Left ventricle myocardium inferior (tissue), 1 donor: Measurements from ENCODE around the gene GSAP. TPM values are rescaled to one million over a fixed set of nuclear protein-coding genes. Genes with fewer than 3 reads are reported as not detected.

Source experiments
- DNase-seq: peaks from one replicate; pipeline ENCODE4 v3.0.0-alpha.2; 2020
- H3K27ac ChIP-seq: fragments of 200-600 bp; replicated peaks from 2 replicates; pipeline ENCODE4 v1.8.0; 2021
- H3K27me3 ChIP-seq: fragments of 200-600 bp; 2 replicates; pipeline ENCODE4 v1.8.0; 2021; ENCODE audit warnings: low read depth
- H3K36me3 ChIP-seq: fragments of 200-600 bp; 2 replicates; pipeline ENCODE4 v1.8.0; 2021
- H3K4me1 ChIP-seq: fragments of 200-600 bp; 2 replicates; pipeline ENCODE4 v1.8.0; 2021
- H3K4me3 ChIP-seq: fragments of 200-600 bp; 2 replicates; pipeline ENCODE4 v1.8.0; 2021; ENCODE audit warnings: mild to moderate bottlenecking, moderate library complexity
- H3K9me3 ChIP-seq: fragments of 200-600 bp; replicated peaks from 2 replicates; pipeline ENCODE4 v1.8.0; 2021
- intact Hi-C: fragments of 100-400 bp; cut with micrococcal nuclease; formaldehyde crosslinking; loops from one replicate; pipeline ENCODE4 v1.11.0; 2022
- total RNA-seq: library from RNA; stranded (reverse); fragmentation: NEBNext Ultra II Directional; extraction: Animal tissue kit (Norgen Biotek cat#: 25700); gene quantifications from one replicate; pipeline ENCODE4 v1.2.1, GENCODE V29; 2021
- TF ChIP-seq, protein P1 (sequence below): fragments of 200-600 bp; IDR thresholded peaks from 2 replicates; pipeline ENCODE4 v1.8.0; 2021; ENCODE audit warnings: antibody characterized with exemption, mild to moderate bottlenecking, borderline replicate concordance
- donor health status: DM: no; HTN: yes; CAD: no; lungs with severe emphysema.

Gene GSAP
- total RNA-seq, 1 donor from 2014 or later = 7.2 TPM

DNA sequence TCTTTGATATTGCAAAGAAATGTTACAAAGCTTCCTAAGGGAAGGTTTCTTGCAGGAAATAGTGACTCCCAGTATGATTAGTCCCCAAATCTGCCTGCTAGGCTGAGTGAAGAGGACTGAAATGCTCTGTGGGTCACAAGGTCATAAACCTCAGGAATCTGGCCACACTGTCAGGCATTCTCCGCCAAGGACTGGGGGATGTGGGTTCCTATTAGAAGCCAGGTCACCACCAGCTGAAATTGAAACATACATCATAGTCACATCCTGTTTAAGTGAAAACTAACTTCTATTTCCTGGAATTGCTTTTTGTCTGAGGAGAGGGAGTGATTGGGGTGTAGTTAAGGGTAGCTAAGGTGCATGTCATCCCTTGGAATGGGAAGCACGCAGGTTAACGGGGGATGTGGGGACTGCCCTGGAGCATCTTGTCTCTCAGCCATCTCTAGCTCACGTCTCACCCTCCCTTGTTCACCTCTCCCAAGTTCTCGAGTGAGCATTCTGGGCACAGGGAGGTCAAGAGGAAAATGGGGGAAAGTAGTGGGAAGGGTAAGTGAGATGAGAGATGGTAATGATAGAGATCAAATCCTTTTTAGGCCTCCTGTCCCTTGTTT is 12.0 kb upstream of the GSAP start:
- peaks cover 27% of the 10 kb centered on the region for H3K4me1 ChIP-seq
- H3K27me3 ChIP-seq = no peaks in the 10 kb centered on the region
- no peaks in the 10 kb centered on the region for H3K9me3 ChIP-seq
- H3K4me3 ChIP-seq = no peak overlapping the region
- intact Hi-C loops = no loop called here
- TF ChIP-seq, protein P1, sequence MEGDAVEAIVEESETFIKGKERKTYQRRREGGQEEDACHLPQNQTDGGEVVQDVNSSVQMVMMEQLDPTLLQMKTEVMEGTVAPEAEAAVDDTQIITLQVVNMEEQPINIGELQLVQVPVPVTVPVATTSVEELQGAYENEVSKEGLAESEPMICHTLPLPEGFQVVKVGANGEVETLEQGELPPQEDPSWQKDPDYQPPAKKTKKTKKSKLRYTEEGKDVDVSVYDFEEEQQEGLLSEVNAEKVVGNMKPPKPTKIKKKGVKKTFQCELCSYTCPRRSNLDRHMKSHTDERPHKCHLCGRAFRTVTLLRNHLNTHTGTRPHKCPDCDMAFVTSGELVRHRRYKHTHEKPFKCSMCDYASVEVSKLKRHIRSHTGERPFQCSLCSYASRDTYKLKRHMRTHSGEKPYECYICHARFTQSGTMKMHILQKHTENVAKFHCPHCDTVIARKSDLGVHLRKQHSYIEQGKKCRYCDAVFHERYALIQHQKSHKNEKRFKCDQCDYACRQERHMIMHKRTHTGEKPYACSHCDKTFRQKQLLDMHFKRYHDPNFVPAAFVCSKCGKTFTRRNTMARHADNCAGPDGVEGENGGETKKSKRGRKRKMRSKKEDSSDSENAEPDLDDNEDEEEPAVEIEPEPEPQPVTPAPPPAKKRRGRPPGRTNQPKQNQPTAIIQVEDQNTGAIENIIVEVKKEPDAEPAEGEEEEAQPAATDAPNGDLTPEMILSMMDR = no peak
- DNase-seq = no peak
- H3K27ac ChIP-seq = peak overlapping the region; percentile 6
- no peaks in the 10 kb centered on the region for H3K36me3 ChIP-seq

DNA sequence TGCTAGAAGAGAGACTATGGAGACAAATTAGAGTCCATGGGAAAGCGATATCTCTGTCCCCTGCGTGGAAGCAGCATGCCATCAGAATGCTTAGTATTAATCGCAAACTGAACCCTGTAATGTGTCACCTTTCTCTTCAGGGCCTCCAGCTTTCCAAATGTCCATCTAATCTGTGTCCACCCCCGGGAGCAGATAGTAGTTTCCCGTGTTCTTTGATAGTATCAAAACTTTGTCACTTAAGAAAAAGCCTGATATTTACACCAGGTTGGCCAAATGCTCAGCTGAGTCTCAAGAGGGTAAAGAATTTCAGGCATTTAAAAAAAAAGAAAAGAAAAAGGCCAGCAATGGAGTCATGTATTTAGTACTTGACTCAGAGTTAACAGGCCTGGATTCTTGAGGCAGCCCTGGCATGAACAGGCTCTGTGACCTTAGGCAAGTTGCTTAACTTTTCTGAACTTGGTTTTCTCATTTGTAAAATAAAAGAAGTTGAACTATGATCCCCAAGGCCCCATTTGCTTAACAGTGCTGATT is 10.4 kb upstream of the GSAP start:
- H3K27ac ChIP-seq = peak overlapping the region; percentile 52
- TF ChIP-seq, protein P1 = no peak
- H3K9me3 ChIP-seq = no peaks in the 10 kb centered on the region
- H3K27me3 ChIP-seq = no peaks in the 10 kb centered on the region
- DNase-seq = no peak
- H3K36me3 ChIP-seq = no peaks in the 10 kb centered on the region
- intact Hi-C loops = no loop called here
- peaks cover 27% of the 10 kb centered on the region for H3K4me1 ChIP-seq
- H3K4me3 ChIP-seq = peak overlapping the region; percentile 42

DNA sequence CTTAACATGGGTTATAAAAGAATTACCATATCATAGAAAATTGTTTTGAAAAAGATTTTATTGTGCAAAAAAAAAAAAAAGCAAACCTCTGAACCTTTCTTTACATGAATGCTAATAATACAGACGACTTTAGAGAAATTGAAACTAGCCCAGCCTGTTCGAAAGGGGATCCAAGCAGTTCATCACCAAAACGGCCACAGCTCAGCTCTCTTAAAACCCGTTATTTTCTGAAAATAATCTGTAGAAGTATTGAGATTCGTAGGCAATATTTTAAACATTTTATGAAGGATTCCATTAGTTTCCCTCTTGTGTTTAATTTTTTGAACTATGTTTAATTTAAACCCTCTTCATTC is 9.9 kb upstream of the GSAP start:
- Histone ChIP-seq H3K9me3 (no peaks in the 10 kb centered on the region), H3K4me1 (peaks cover 27% of the 10 kb centered on the region), H3K4me3 (peak overlapping the region; percentile 42), H3K27me3 (no peaks in the 10 kb centered on the region), H3K27ac (peak overlapping the region; percentile 52), H3K36me3 (no peaks in the 10 kb centered on the region)
- TF ChIP-seq, protein P1 = no peak
- intact Hi-C loops = no loop called here
- DNase-seq = no peak

DNA sequence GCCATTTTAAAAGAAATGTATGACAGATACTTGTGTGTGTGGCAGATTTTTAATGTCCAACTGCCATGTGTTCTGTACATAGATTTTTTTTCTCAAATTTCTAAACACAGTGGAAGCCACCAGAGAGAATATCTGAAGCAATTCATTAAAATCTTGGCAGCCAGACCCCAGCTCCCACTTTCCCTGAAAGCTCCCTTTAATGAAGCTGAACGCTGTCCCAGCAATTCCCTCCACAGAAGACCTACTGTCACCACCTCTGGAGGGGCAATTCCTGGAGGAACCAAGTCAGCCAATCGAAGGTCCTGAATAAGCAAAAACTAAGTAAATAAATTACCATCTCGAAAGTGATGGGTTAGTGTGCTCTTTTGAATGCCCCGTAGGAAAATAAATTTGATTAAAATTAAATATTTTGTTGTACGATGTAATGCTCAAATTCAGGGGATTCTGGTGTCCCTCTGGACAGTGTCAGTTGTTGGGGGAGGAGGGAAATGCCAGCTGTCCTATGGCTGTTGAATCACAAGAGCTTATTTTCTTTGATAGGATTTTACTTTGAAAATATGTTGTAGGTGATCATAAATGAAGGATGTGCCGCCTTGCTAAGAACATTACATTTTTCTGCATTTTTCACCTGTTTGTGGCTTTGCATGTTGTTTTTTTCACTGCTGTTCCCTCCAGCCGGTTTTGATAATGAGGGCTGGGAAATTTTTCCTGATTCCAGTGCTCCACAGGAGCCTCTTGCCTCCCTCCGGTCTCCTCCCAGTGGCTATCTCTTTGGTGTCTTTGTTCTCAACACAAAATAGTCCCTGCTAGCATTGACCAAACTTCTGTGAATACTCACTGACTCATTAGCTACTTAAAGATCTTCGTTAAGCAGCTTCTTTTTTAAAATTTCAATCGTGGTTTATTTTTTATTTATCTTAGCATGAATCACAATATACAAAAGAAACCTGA is 9.2 kb upstream of the GSAP start:
- peak overlapping the region; percentile 52 for H3K27ac ChIP-seq
- H3K27me3 ChIP-seq = no peaks in the 10 kb centered on the region

DNA sequence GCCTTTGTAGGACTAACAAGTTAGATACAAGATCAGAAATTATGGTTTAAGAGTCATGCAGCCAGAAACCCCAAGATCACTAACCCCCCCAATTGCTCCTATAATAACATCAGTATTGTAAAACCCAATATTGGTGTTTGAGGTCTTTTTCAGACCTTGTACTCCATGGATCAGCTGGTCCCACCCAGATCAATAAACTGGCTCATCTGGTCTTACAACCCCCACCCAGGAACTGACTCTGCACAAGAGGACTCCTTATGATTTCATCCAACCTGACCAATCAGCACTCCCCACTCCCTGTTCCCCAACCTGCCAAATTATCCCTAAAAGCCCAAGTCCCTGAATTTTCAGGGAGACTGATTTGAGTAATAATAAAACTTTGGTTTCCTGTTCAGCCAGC is 6.4 kb upstream of the GSAP start:
- no peak overlapping the region for H3K4me3 ChIP-seq
- no peaks in the 10 kb centered on the region for H3K27me3 ChIP-seq
- H3K36me3 ChIP-seq = no peaks in the 10 kb centered on the region
- DNase-seq = no peak
- intact Hi-C loops = no loop called here
- no peak overlapping the region for H3K27ac ChIP-seq
- TF ChIP-seq, protein P1 = no peak
- no peaks in the 10 kb centered on the region for H3K9me3 ChIP-seq
- peaks cover 7% of the 10 kb centered on the region for H3K4me1 ChIP-seq

More for the DNA sequence above, 9.2 kb upstream of the GSAP start:
- H3K9me3 ChIP-seq = no peaks in the 10 kb centered on the region
- TF ChIP-seq, protein P1 = no peak
- intact Hi-C loops = no loop called here
- no peak for DNase-seq
- H3K36me3 ChIP-seq = no peaks in the 10 kb centered on the region
- peak overlapping the region; percentile 42 for H3K4me3 ChIP-seq
- peaks cover 27% of the 10 kb centered on the region for H3K4me1 ChIP-seq
